GM10248 (cell line): ENCODE measurements around the gene LBHD1.

Experiments
- CTCF ChIA-PET: fragments of 300-600 bp; sonication (Branson Sonifier 250); formaldehyde crosslinking; extraction: SDS; loops from one replicate; lab custom pipeline; 2021; ENCODE audit warnings: antibody characterized with exemption; lab: Yijun Ruan, JAX
- POLR2A ChIA-PET: fragments of 350-650 bp; sonication (Branson Sonifier 250); formaldehyde crosslinking; extraction: SDS; loops from one replicate; lab custom pipeline; 2020; ENCODE audit warnings: antibody characterized with exemption; lab: Yijun Ruan, JAX
- DNase-seq: peaks from one replicate; pipeline ENCODE4 v3.0.0; 2012; ENCODE audit errors: extremely low spot score
- TF ChIP-seq, protein P1 (sequence below): IDR thresholded peaks from 2 replicates; pipeline ENCODE4 v1.5.1; 2012; ENCODE audit warnings: mild to moderate bottlenecking, low read depth; ENCODE audit errors: extremely low read depth, missing control alignments, control extremely low read depth

The LBHD1 gene

DNA sequence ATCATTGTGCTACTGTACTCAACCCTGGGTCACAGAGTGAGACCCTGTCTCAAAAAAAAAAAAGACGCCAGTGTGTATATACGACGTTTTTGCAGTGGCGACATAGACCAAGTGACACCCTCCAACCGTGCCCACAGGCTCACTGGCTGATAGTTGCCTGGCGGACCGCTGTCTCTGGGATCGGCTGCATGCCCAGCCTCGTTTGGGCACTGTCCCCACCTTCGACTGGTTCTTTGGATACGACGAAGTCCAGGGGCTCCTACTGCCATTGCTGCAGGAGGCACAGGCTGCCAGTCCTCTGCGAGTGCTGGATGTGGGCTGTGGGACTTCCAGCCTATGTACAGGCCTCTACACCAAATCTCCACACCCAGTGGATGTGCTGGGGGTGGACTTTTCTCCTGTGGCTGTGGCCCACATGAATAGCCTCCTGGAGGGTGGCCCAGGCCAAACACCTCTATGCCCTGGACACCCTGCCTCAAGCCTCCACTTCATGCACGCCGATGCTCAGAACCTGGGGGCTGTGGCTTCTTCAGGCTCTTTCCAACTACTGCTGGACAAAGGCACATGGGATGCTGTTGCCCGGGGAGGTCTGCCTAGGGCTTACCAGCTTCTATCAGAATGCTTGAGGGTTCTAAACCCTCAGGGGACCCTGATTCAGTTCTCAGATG lies 5.7 kb downstream of the LBHD1 start:
- CTCF ChIA-PET = interaction anchor here (1.1 to 2.6 kb wide), 10 partner anchors 8 to 242 kb away, joined by 3 to 12 read pairs (median 8); partner anchors contain the start of gene SLC3A2
- DNase-seq = peak; percentile 9
- POLR2A ChIA-PET = interaction anchor here (0.6 to 3.8 kb wide), 21 partner anchors 10 to 175 kb away, joined by 3 to 95 read pairs (median 17); partner anchors contain the start of genes B3GAT3, EEF1G, GANAB and INTS5
- TF ChIP-seq, protein P1, sequence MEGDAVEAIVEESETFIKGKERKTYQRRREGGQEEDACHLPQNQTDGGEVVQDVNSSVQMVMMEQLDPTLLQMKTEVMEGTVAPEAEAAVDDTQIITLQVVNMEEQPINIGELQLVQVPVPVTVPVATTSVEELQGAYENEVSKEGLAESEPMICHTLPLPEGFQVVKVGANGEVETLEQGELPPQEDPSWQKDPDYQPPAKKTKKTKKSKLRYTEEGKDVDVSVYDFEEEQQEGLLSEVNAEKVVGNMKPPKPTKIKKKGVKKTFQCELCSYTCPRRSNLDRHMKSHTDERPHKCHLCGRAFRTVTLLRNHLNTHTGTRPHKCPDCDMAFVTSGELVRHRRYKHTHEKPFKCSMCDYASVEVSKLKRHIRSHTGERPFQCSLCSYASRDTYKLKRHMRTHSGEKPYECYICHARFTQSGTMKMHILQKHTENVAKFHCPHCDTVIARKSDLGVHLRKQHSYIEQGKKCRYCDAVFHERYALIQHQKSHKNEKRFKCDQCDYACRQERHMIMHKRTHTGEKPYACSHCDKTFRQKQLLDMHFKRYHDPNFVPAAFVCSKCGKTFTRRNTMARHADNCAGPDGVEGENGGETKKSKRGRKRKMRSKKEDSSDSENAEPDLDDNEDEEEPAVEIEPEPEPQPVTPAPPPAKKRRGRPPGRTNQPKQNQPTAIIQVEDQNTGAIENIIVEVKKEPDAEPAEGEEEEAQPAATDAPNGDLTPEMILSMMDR = no peak

DNA sequence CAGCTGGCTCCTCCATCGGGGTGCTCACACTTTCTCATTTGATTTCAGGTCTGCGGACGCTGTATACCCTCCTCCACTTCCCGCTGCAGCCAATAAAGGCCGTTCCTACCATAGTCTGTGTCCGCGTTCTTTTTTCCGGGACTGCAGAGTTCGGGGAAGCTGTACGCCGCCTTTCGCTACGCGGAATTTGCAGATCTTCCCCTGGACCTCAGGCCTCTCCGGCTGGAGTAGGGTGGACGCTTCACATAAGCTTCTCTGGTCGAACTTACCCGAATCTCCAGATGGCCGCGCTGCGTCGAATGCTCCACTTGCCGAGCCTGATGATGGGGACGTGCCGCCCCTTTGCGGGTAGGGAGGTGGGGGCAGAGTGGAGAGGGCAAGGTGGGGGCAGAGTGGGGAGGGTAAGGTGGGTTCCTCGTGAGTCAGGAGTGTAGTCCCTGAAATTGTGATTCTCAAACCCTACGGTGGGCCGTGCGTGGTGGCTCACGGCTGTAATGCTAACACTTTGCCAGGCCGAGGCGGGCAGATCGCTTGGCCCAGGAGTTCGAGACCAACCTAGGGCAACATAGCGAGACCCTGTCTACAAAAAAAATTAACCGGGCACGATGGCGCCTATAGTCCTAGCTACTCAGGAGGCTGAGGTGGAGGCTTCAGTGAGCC lies 6.3 kb downstream of the LBHD1 start:
- CTCF ChIA-PET = interaction anchor here (0.9 to 2.6 kb wide), 21 partner anchors 8 to 241 kb away, joined by 3 to 12 read pairs (median 7); partner anchors contain the start of genes B3GAT3 and SLC3A2
- TF ChIP-seq, protein P1 = no peak
- DNase-seq = peak; percentile 52
- POLR2A ChIA-PET = interaction anchor here (0.6 to 3.8 kb wide), 44 partner anchors 10 to 217 kb away, joined by 3 to 95 read pairs (median 8); partner anchors contain the start of genes B3GAT3, EEF1G, GANAB and HNRNPUL2

DNA sequence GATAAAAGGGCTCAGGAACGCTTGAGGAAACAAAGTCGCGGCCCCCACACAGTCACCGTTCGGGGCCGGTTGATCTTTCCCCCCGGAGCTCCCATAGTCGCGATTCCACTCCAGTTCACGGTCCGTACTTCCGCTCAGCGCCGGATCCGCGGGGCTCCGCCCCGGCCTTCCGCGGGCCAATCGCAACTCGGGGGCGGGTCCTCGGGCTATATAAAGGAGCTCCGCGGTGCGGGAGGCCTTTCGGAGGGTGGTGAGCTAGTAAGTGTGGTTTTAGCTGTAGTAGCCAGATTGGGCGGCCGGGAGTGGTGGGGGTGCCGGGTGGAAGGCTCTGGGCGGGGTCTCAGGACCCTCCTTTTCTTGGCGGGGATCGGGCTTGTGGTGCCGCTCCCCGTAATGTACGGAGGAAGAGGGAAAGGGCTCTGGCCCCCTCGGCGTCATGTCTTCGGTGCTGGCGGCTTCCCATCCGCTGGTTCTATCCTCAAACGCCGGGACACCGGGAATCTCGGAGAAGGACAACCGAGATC lies 6.9 kb downstream of the LBHD1 start, which contains the start of the genes C11orf98 and CSKMT:
Gene C11orf98 (minus strand): TSS at position 136 of the 524 bp plus-strand sequence. CDS start 41 bp downstream, at position 95.
Gene CSKMT (plus strand): TSS at position 238 of the 524 bp plus-strand sequence. CDS start 568 bp downstream, outside the sequence.
- ChIA-PET POLR2A (interaction anchor here (0.5 to 3.8 kb wide), 53 partner anchors 9 to 1526 kb away, joined by 3 to 95 read pairs (median 6); partner anchors contain the start of genes B3GAT3, EEF1G, GANAB and HNRNPUL2), CTCF (interaction anchor here (0.8 to 2.1 kb wide), 20 partner anchors 8 to 240 kb away, joined by 3 to 11 read pairs (median 5); partner anchors contain the start of genes B3GAT3 and SLC3A2)
- TF ChIP-seq, protein P1 = no peak
- DNase-seq = peak; percentile 96

DNA sequence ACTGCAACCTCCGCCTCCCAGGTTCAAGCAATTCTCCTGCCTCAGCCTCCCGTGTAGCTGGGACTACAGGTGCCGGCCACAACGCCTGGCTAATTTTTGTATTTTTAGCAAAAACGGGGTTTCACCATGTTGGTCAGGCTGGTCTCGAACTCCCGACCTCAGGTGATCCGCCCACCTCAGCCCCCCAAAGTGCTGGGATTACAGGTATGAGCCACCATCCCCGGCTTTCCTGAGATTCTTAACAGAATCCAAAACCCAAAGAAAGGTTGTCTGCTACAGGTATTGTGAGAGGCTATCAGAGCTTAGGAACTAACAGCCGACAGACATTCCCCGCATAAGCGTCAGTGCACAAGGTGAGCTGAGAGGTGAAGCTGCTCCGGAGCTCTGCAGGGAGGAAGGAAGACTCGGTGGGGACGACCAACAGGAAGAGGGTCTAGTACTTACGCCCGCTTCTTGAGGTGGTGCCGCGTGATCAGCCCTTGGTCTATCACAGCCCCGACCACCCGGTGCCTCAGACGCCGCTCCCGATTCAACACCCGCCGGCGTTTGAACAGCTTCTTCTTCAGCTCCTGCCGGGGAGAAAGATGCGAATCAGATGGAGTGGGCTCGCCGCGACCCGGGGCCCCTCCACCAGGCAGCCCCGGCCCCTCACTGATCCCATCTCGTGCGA lies 7.5 kb downstream of the LBHD1 start:
- ChIA-PET POLR2A (interaction anchor here (0.5 to 3.8 kb wide), 52 partner anchors 9 to 1527 kb away, joined by 3 to 95 read pairs (median 6); partner anchors contain the start of genes B3GAT3, EEF1G, GANAB and HNRNPUL2), CTCF (interaction anchor here (0.8 to 2.4 kb wide), 20 partner anchors 8 to 240 kb away, joined by 3 to 11 read pairs (median 6); partner anchors contain the start of genes B3GAT3, GANAB and SLC3A2)
- TF ChIP-seq, protein P1 = no peak
- DNase-seq = peak; percentile 71

DNA sequence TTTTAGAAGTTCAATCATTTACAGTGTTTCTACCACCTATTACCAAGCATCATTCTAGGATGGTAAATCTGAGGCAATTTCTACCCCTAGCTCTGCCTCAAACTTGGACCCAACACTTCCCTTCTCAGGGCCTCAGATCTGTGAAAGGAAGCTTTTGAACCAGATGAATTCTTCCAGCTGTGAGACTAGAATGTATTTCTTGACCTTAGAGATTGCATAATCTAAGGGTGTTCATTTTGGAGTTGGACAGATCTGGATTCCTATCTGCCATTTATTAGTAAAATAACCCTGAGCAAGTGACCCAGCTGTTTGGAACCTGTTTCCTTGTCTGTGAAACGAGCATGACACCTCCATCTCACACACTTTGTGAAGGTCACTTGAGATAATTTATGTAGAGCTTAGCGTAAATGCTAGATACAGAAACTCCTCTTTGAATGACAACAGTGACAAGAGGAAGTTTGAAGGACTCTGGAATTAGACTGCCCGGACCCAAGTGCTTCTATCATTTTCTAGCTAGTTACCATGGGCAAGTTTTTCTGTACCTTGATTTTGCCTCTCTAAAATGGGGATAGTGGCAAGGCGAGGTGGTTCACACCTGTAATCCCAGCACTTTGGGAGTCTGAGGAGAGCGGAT lies 15.2 kb downstream of the LBHD1 start:
- ChIA-PET POLR2A (interaction anchor here (0.6 to 4.2 kb wide), 4 partner anchors 8 to 65 kb away, joined by 3 to 83 read pairs (median 8); partner anchors contain the start of genes C11orf98, CSKMT and TUT1), CTCF (interaction anchor here (1.1 to 1.9 kb wide), 9 partner anchors 8 to 46 kb away, joined by 3 to 7 read pairs (median 6); partner anchors contain the start of genes C11orf98, CSKMT, GANAB and LBHD1)
- DNase-seq = no peak
- TF ChIP-seq, protein P1 = no peak
